ENCODE measurements around the gene PPP1R14B. TPM values are rescaled to one million over a fixed set of nuclear protein-coding genes. Genes with fewer than 3 reads are reported as not detected.

PPP1R14B gene
- total RNA-seq, 1 experiment from 2014 or later, result 583 TPM

- CTCF ChIA-PET, result no interaction called here
- POLR2A ChIA-PET, result no interaction called here
- H3K27me3 Mint-ChIP-seq (ENCODE audit: insufficient read depth, unreplicated experiment), result no peaks in the 10 kb centered on the region
- H3K36me3 Mint-ChIP-seq (ENCODE audit: insufficient read depth, unreplicated experiment), result peaks cover 100% of the 10 kb centered on the region
- no peak overlapping the region for H3K4me3 Mint-ChIP-seq (ENCODE audit: unreplicated experiment)
- no peak for TF ChIP-seq CTCF (IDR thresholded peaks at IDR 0.05; ENCODE audit: unreplicated experiment)
- no peaks in the 10 kb centered on the region for H3K9me3 Mint-ChIP-seq (ENCODE audit: unreplicated experiment)
- intact Hi-C loops (cut with micrococcal nuclease), result no loop called here
- no peak overlapping the region for H3K27ac Mint-ChIP-seq (ENCODE audit: low read depth, unreplicated experiment)
- no peak for DNase-seq (ENCODE audit: unreplicated experiment)
- peaks cover 4% of the 10 kb centered on the region for H3K4me1 Mint-ChIP-seq (ENCODE audit: insufficient read depth, unreplicated experiment)
- BruUV-seq (replicated peaks), result no TSS peak
Measured at GRCh38 chr11:64198511-64198910, 48.2 kb downstream of the PPP1R14B start.

- H3K36me3 Mint-ChIP-seq (ENCODE audit: insufficient read depth, unreplicated experiment), result peaks cover 100% of the 10 kb centered on the region
- intact Hi-C loops (cut with micrococcal nuclease), result no loop called here
- ChIA-PET POLR2A (interaction anchor here (0.6 to 1.1 kb wide), 4 partner anchors 10 to 75 kb away, joined by 3 read pairs; partner anchors contain the start of gene FERMT3), CTCF (interaction anchor here (0.7 to 3.4 kb wide), 2 partner anchors 8 to 46 kb away, joined by 4 to 11 read pairs; no protein-coding TSS in a partner anchor)
- no peak for TF ChIP-seq CTCF (IDR thresholded peaks at IDR 0.05; ENCODE audit: unreplicated experiment)
- H3K27me3 Mint-ChIP-seq (ENCODE audit: insufficient read depth, unreplicated experiment), result no peaks in the 10 kb centered on the region
- no peaks in the 10 kb centered on the region for H3K4me1 Mint-ChIP-seq (ENCODE audit: insufficient read depth, unreplicated experiment)
- no peak overlapping the region for H3K4me3 Mint-ChIP-seq (ENCODE audit: unreplicated experiment)
- no TSS peak for BruUV-seq (replicated peaks)
- DNase-seq (ENCODE audit: unreplicated experiment), result no peak
- no peaks in the 10 kb centered on the region for H3K9me3 Mint-ChIP-seq (ENCODE audit: unreplicated experiment)
- no peak overlapping the region for H3K27ac Mint-ChIP-seq (ENCODE audit: low read depth, unreplicated experiment)
Measured at GRCh38 chr11:64196626-64197025, 50.1 kb downstream of the PPP1R14B start.

Other genes starting within 250 kb of the PPP1R14B start
- 2.7 and 7.0 TPM in 2 replicates for gene FLRT1, start 211.0 kb downstream of the PPP1R14B start, total RNA-seq (2022)
- gene MACROD1, start 80.8 kb downstream of the PPP1R14B start, total RNA-seq (2022), result 15.1 and 15.7 TPM in 2 replicates
- 161 and 171 TPM in 2 replicates for gene STIP1, start 60.8 kb downstream of the PPP1R14B start, total RNA-seq (2022)
- gene FERMT3, start 40.2 kb downstream of the PPP1R14B start, total RNA-seq (2022), result 0.44 and 1.0 TPM in 2 replicates
- 27.0 and 31.3 TPM in 2 replicates for gene TRPT1, start 20.8 kb downstream of the PPP1R14B start, total RNA-seq (2022)
- 51.0 and 73.6 TPM in 2 replicates for gene NUDT22, start 20.7 kb downstream of the PPP1R14B start, total RNA-seq (2022)
- gene DNAJC4, start 16.4 kb downstream of the PPP1R14B start, total RNA-seq (2022), result 19.5 and 27.0 TPM in 2 replicates
- 46.0 and 60.3 TPM in 2 replicates for gene VEGFB, start 12.4 kb downstream of the PPP1R14B start, total RNA-seq (2022)
- 84.7 and 86.0 TPM in 2 replicates for gene FKBP2, start 5.8 kb downstream of the PPP1R14B start, total RNA-seq (2022)
- 34.6 and 39.0 TPM in 2 replicates for gene PLCB3, start 4.6 kb upstream of the PPP1R14B start, total RNA-seq (2022)
- gene BAD, start 37.7 kb upstream of the PPP1R14B start, total RNA-seq (2022), result 67.4 and 79.7 TPM in 2 replicates
- 36.0 and 49.5 TPM in 2 replicates for gene GPR137, start 38.9 kb upstream of the PPP1R14B start, total RNA-seq (2022)
- gene KCNK4, start 44.4 kb upstream of the PPP1R14B start, total RNA-seq (2022), result not detected in 2 replicates
- gene CATSPERZ, start 53.4 kb upstream of the PPP1R14B start, total RNA-seq (2022), result 0.68 TPM in 1 of 2 replicates, not detected in the other
- 52.0 and 63.4 TPM in 2 replicates for gene ESRRA, start 58.6 kb upstream of the PPP1R14B start, total RNA-seq (2022)
- 284 and 354 TPM in 2 replicates for gene TRMT112, start 70.6 kb upstream of the PPP1R14B start, total RNA-seq (2022)
- gene PRDX5, start 71.2 kb upstream of the PPP1R14B start, total RNA-seq (2022), result 274 and 302 TPM in 2 replicates
- 4.2 and 6.0 TPM in 2 replicates for gene CCDC88B, start 93.3 kb upstream of the PPP1R14B start, total RNA-seq (2022)
- gene RPS6KA4, start 112.2 kb upstream of the PPP1R14B start, total RNA-seq (2022), result 42.5 and 46.5 TPM in 2 replicates

Measured in MCF 10A (cell line).